Stimulated activated CD4-positive, alpha-beta T cell treated with anti-CD3 and anti-CD28 coated beads, Interleukin-2, amount 100 ng/mL, for 4 hours (primary cell): ENCODE measurements around the gene CCDC158.
"Not testable (repeated sequence)": the region's sequence is repeated elsewhere in the genome, so short reads cannot be mapped to it uniquely, and the experiment has no call there.

Experiments
- DNase-seq: peaks from one replicate; pipeline ENCODE4 v3.0.0-alpha.2; 2020; ENCODE audit warnings: low read depth

The CCDC158 gene

GRCh38 chr4:76429636-76430035 is 8.7 kb upstream of the CCDC158 start:
- DNase-seq: no peak

- DNase-seq: no peak
Observed at GRCh38 chr4:76426272-76426671, 5.3 kb upstream of the CCDC158 start.

- not testable (repeated sequence) for DNase-seq
Observed at GRCh38 chr4:76423159-76423558, 2.2 kb upstream of the CCDC158 start.

- DNase-seq: no peak
Observed at GRCh38 chr4:76420188-76420761, 666 bp downstream of the CCDC158 start.

- DNase-seq: no peak
Observed at GRCh38 chr4:76410636-76411035, 10.3 kb downstream of the CCDC158 start.

GRCh38 chr4:76407440-76408119 is 13.4 kb downstream of the CCDC158 start:
- no peak for DNase-seq

GRCh38 chr4:76406081-76406480 is 14.9 kb downstream of the CCDC158 start:
- DNase-seq: no peak

GRCh38 chr4:76401654-76402053 is 19.3 kb downstream of the CCDC158 start:
- DNase-seq: no peak

GRCh38 chr4:76388160-76388908 is 32.6 kb downstream of the CCDC158 start:
- no peak for DNase-seq

GRCh38 chr4:76386566-76387305 is 34.2 kb downstream of the CCDC158 start:
- no peak for DNase-seq

- no peak for DNase-seq
Observed at GRCh38 chr4:76385974-76386373, 35.0 kb downstream of the CCDC158 start.

- no peak for DNase-seq
Observed at GRCh38 chr4:76384052-76384451, 36.9 kb downstream of the CCDC158 start.

GRCh38 chr4:76383001-76383400 is 37.9 kb downstream of the CCDC158 start:
- no peak for DNase-seq

GRCh38 chr4:76381986-76382385 is 39.0 kb downstream of the CCDC158 start:
- DNase-seq: no peak

- no peak for DNase-seq
Observed at GRCh38 chr4:76380561-76380960, 40.4 kb downstream of the CCDC158 start.

- peak; percentile 4 for DNase-seq
Observed at GRCh38 chr4:76377911-76378310, 43.0 kb downstream of the CCDC158 start.

GRCh38 chr4:76377481-76377901 is 43.5 kb downstream of the CCDC158 start:
- DNase-seq: no peak

GRCh38 chr4:76376534-76376933 is 44.4 kb downstream of the CCDC158 start:
- DNase-seq: no peak

- no peak for DNase-seq
Observed at GRCh38 chr4:76375703-76376102, 45.2 kb downstream of the CCDC158 start.

GRCh38 chr4:76374798-76375197 is 46.1 kb downstream of the CCDC158 start:
- no peak for DNase-seq

GRCh38 chr4:76373919-76374552 is 46.9 kb downstream of the CCDC158 start:
- no peak for DNase-seq

- DNase-seq: no peak
Observed at GRCh38 chr4:76366737-76367136, 54.2 kb downstream of the CCDC158 start.
